Stimulated activated naive B cell treated with anti-CD40 and anti-IgM and Interleukin-4, amounts not matched to agents 10 μg/mL and 1 μg/mL and 100 μg/mL, for 72 hours (primary cell): ENCODE results near the gene STARD10.

Source experiments
- ATAC-seq, 2 donors: fragments of 150-1000 bp; cut with Tn5 transposase; replicated peaks; 2 replicates each; pipeline ENCODE4 v1.10.0; 2021; ENCODE audit warnings: moderate library complexity in 1 of 2
- DNase-seq: peaks from one replicate; pipeline ENCODE4 v3.0.0; 2021
- H3K27ac Mint-ChIP-seq: one replicate; pipeline ENCODE4 v1.8.0; 2022; ENCODE audit warnings: mild to moderate bottlenecking, mixed read lengths
- H3K27me3 Mint-ChIP-seq, 2 donors: one replicate each; pipeline ENCODE4 v1.8.0; 2022; ENCODE audit warnings: mixed read lengths in 2 of 2
- H3K36me3 Mint-ChIP-seq, 2 donors: one replicate each; pipeline ENCODE4 v1.8.0; 2022; ENCODE audit warnings: mixed read lengths in 2 of 2, mild to moderate bottlenecking in 1 of 2
- H3K4me1 Mint-ChIP-seq, 2 donors: one replicate each; pipeline ENCODE4 v1.8.0; 2022; ENCODE audit warnings: mixed read lengths in 2 of 2, mild to moderate bottlenecking in 1 of 2
- H3K4me3 Mint-ChIP-seq, 2 donors: one replicate each; pipeline ENCODE4 v1.8.0; 2022; ENCODE audit warnings: mild to moderate bottlenecking in 2 of 2, mixed read lengths in 2 of 2, moderate library complexity in 1 of 2
- H3K9me3 Mint-ChIP-seq, 2 donors: one replicate each; pipeline ENCODE4 v1.8.0; 2022; ENCODE audit warnings: mixed read lengths in 2 of 2, mild to moderate bottlenecking in 1 of 2

The STARD10 gene

GRCh38 chr11:72712841-72713240, 81.0 kb downstream of the STARD10 start:
- no peak for DNase-seq
- Mint-ChIP-seq H3K27me3 (no peaks in the 10 kb centered on the region), H3K36me3 (peaks cover 47 to 61% of the 10 kb centered on the region in 2 donors), H3K4me1 (peaks cover 33 to 66% of the 10 kb centered on the region in 2 donors), H3K27ac (peak overlapping the region; percentile 83), H3K4me3 (no peak overlapping the region), H3K9me3 (no peaks in the 10 kb centered on the region)
- ATAC-seq, result no peak

DNA sequence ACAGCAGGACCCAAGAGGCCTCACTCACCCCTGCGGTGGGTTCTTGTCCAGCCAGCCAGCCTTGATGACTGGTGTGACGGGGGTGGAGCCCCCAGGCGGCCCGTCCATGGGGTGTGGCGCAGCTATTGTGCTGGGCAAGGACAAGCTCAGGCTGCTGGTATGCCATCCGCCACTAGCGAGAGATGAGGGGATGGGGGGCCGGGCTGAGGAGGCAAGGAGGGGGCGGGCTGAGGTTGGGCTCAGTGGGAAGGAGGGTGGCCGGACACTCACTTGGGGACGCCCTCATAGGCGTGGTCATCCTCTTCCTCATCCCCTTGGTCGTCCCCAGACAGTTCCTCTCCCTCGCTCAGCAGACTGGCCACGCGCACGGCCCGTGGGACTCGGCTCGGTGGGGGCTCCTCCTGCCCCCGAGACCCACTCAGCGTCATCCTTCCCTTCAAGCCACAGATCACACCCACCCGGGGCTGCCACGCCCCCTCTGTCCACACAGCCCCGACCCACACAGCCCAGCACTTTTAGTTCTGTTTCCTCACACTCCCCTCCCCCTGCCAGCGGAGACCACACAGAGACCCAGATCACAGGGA, 81.6 kb downstream of the STARD10 start:
- DNase-seq (no peak), ATAC-seq (no peak)
- no peak overlapping the region for H3K4me3 Mint-ChIP-seq
- no peaks in the 10 kb centered on the region for H3K27me3 Mint-ChIP-seq
- peaks cover 51 to 63% of the 10 kb centered on the region in 2 donors for H3K36me3 Mint-ChIP-seq
- peaks cover 29 to 65% of the 10 kb centered on the region in 2 donors for H3K4me1 Mint-ChIP-seq
- no peaks in the 10 kb centered on the region for H3K9me3 Mint-ChIP-seq
- H3K27ac Mint-ChIP-seq, result peak overlapping the region; percentile 83

DNA sequence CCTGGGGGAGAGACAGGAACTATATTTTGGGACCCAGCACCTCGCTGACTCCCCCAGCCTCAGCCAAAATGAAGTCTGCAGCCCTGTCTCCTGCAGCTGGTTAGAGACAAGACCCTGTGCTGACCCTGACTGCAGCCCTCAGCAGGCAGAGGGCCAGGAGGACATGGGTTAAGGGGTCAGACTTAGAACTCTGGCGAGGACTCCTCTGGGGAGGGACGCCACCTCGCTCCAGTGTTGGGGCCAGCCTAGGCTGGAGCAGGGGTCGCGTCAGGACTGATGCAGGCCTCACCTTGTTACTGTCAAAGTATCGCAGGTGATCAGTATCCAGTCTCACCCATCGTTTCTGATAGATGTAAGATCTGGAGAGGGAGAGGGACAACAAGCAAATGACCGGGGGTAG, 82.7 kb downstream of the STARD10 start:
- no peak for DNase-seq
- Mint-ChIP-seq H3K4me3 (no peak overlapping the region), H3K27ac (no peak overlapping the region), H3K4me1 (peaks cover 28 to 58% of the 10 kb centered on the region in 2 donors), H3K27me3 (no peaks in the 10 kb centered on the region), H3K9me3 (no peaks in the 10 kb centered on the region), H3K36me3 (peaks cover 62 to 71% of the 10 kb centered on the region in 2 donors)
- no peak for ATAC-seq

DNA sequence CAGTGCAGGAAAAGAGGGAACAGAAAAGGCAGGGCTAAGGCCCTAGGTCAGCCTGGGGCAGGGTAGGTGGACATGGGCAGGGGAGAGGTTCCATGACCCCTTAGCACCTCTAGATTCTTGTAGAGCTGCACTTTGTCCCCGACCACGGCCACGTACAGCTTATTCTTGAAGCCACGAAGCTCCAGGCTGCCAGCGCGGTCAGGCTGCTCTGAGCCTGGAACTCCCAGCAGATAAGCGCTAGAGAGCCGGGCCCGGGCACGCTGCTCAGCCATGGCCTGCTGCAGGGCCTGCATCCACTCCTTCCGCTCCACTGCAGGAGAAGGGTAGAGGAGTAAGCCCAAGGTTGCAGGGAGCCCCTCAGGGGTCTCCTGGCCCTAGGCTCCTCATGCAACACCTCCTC, 83.6 kb downstream of the STARD10 start:
- DNase-seq (no peak), ATAC-seq (no peak)
- Mint-ChIP-seq H3K4me3 (no peak overlapping the region), H3K4me1 (peaks cover 30 to 51% of the 10 kb centered on the region in 2 donors), H3K27ac (no peak overlapping the region), H3K9me3 (no peaks in the 10 kb centered on the region), H3K36me3 (peaks cover 66 to 72% of the 10 kb centered on the region in 2 donors), H3K27me3 (no peaks in the 10 kb centered on the region)

GRCh38 chr11:72709478-72710238, 84.2 kb downstream of the STARD10 start:
- DNase-seq (no peak), ATAC-seq (no peak)
- H3K4me1 Mint-ChIP-seq, result peaks cover 24 to 45% of the 10 kb centered on the region in 2 donors
- H3K27ac Mint-ChIP-seq, result peak overlapping the region; percentile 80
- peaks cover 69 to 71% of the 10 kb centered on the region in 2 donors for H3K36me3 Mint-ChIP-seq
- no peak overlapping the region for H3K4me3 Mint-ChIP-seq
- no peaks in the 10 kb centered on the region for H3K27me3 Mint-ChIP-seq
- no peaks in the 10 kb centered on the region for H3K9me3 Mint-ChIP-seq

- H3K36me3 Mint-ChIP-seq, result peaks cover 65 to 74% of the 10 kb centered on the region in 2 donors
These were observed 86.8 kb downstream of the STARD10 start for GRCh38 chr11:72707032-72707431.

GRCh38 chr11:72706579-72706978, 87.3 kb downstream of the STARD10 start:
- H3K27ac Mint-ChIP-seq, result peak overlapping the region; percentile 85

More at GRCh38 chr11:72707032-72707431, 86.8 kb downstream of the STARD10 start:
- ATAC-seq, result no peak
- Mint-ChIP-seq H3K9me3 (no peaks in the 10 kb centered on the region), H3K27me3 (no peaks in the 10 kb centered on the region), H3K27ac (peak overlapping the region; percentile 85), H3K4me1 (peaks cover 14 to 24% of the 10 kb centered on the region in 2 donors), H3K4me3 (no peak overlapping the region)
- DNase-seq, result no peak

GRCh38 chr11:72705442-72706365, 88.1 kb downstream of the STARD10 start:
- H3K4me1 Mint-ChIP-seq, result peaks cover 14 to 26% of the 10 kb centered on the region in 2 donors
- peaks cover 67 to 77% of the 10 kb centered on the region in 2 donors for H3K36me3 Mint-ChIP-seq
- H3K27ac Mint-ChIP-seq, result peak overlapping the region; percentile 63
- ATAC-seq (no peak), DNase-seq (no peak)
- H3K9me3 Mint-ChIP-seq, result no peaks in the 10 kb centered on the region
- H3K4me3 Mint-ChIP-seq, result no peak overlapping the region
- no peaks in the 10 kb centered on the region for H3K27me3 Mint-ChIP-seq

More at GRCh38 chr11:72706579-72706978, 87.3 kb downstream of the STARD10 start:
- Mint-ChIP-seq H3K36me3 (peaks cover 68 to 78% of the 10 kb centered on the region in 2 donors), H3K9me3 (no peaks in the 10 kb centered on the region), H3K4me3 (no peak overlapping the region), H3K27me3 (no peaks in the 10 kb centered on the region), H3K4me1 (peaks cover 14 to 24% of the 10 kb centered on the region in 2 donors)
- no peak for DNase-seq
- no peak for ATAC-seq

DNA sequence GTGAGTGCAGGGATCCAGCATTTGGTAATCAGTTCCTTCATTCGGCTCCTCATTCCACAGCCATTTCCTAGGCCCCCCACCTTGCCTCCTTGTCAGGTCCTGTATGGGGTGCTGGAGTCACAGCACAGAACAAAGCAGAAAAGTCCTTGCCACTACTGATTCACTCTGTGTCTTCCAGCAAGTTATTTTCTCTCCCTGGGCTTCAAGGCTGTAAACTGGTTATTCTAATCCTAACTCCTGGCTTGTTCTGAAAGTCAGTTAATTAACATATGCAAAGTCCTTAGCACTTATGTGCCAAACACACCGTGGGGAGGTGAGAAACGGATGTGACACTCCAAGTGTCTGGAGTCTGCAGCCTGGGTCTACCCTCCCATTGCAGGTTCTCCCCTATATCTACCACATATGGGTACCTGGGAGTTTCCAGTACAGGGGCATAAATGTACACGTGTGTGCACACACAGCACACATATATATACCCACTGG, 89.0 kb downstream of the STARD10 start:
- Mint-ChIP-seq H3K9me3 (no peaks in the 10 kb centered on the region), H3K36me3 (peaks cover 70 to 80% of the 10 kb centered on the region in 2 donors), H3K27ac (no peak overlapping the region), H3K27me3 (no peaks in the 10 kb centered on the region), H3K4me3 (no peak overlapping the region), H3K4me1 (peaks cover 14 to 26% of the 10 kb centered on the region in 2 donors)
- no peak for ATAC-seq
- DNase-seq, result no peak
